ENCODE results near the gene VPS35.

The VPS35 gene

DNA sequence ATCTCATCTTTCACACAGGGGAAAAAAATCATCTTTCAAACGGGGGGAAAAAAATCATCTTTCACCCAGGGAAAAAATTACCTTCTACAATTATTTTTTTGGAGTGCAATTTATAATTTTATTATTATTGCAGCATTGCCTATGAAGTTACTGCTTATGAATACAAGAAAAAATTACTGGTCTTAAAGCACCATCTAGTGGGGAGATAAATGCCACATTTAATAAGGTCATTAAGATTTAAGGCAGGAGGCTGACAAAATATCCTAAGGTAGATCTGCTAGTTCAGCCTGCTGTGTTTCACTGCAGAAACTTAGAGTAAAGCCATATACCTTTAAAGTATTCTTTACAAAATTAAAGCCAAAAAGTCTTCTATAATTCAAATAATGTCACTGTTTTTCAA is 81.4 kb downstream of the VPS35 start:
- no peak for DNase-seq

DNA sequence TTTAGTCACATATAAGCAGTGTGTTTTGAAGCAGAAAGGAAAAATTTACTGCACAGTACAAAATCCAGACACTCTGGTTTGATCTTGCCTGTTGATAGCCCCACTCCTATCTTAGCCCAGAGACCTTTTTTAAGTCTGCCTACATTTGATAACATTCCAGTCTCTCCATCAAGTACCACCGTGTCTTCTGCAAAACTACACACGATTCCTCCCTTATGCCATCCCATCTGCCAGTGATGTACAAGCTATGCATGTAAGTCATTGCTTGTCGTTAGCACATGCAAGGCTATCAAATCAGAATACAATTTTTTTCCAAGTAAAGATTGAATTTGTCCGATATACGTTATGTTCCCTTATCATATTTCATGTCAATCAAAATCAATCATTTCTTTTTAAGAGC is 82.7 kb downstream of the VPS35 start:
- DNase-seq, result no peak
